Measurements from ENCODE around the gene CLPSL2. TPM values are rescaled to one million over a fixed set of nuclear protein-coding genes. Genes with fewer than 3 reads are reported as not detected.

The CLPSL2 gene
- total and polyA plus RNA-seq, 2 donors (not counting 1 experiment from before 2014, with no cell fraction given): not detected

GRCh38 chr6:35754452-35755277 lies 21.7 kb upstream of the CLPSL2 start:
- CTCF ChIA-PET: interaction anchor here (0.6 kb wide), 1 partner anchor 133 kb away, joined by 3 read pairs; no protein-coding TSS in a partner anchor
- Histone ChIP-seq H3K27me3 (replicated peaks in 1 of 4; ENCODE audit: control extremely low read depth in 1 of 4, control insufficient read depth in 3 of 4, insufficient read depth in 4 of 4, low read length in 3 of 4) (peaks cover 0 to 3% (median 0%) of the 10 kb centered on the region in 4 experiments), H2AFZ (ENCODE audit: insufficient read depth, low read depth, low read length, poor library complexity, severe bottlenecking) (no peak overlapping the region), H3K36me3 (replicated peaks in 1 of 2; ENCODE audit: control extremely low read depth in 1 of 2, control insufficient read depth in 1 of 2, extremely low read depth in 1 of 2, insufficient read depth in 2 of 2, low read length in 1 of 2) (no peaks in the 10 kb centered on the region), H3K9me3 (ENCODE audit: control extremely low read depth in 1 of 3, control insufficient read depth in 2 of 3, insufficient read depth in 1 of 3, low read length in 2 of 3) (peaks cover 0 to 3% (median 0%) of the 10 kb centered on the region in 3 donors), H3K4me2 (replicated peaks; ENCODE audit: low read depth, low read length, poor library complexity, severe bottlenecking) (no peak overlapping the region), H3K79me2 (ENCODE audit: control insufficient read depth, insufficient read depth, low read length) (no peaks in the 10 kb centered on the region), H3K4me1 (ENCODE audit: control insufficient read depth in 2 of 2, insufficient read depth in 2 of 2, low read length in 2 of 2) (peaks cover 21 to 25% of the 10 kb centered on the region in 2 donors), H3K9ac (ENCODE audit: low read length) (no peak overlapping the region), H3K4me3 (ENCODE audit: control extremely low read depth in 1 of 5, extremely low read depth in 1 of 5, insufficient read depth in 1 of 5, low read depth in 2 of 5, low read length in 4 of 5) (no peak overlapping the region), H4K20me1 (ENCODE audit: control insufficient read depth, insufficient read depth, low read length, poor library complexity, severe bottlenecking) (no peaks in the 10 kb centered on the region), H3K27ac (ENCODE audit: low read length in 2 of 2) (no peak overlapping the region)
- Mint-ChIP-seq H3K27me3 (peaks cover 3% of the 10 kb centered on the region), H3K4me3 (no peak overlapping the region), H3K9me3 (ENCODE audit: insufficient read depth) (no peaks in the 10 kb centered on the region), H3K27ac (no peak overlapping the region), H3K4me1 (peaks cover 23% of the 10 kb centered on the region)
- TF ChIP-seq, protein P1, sequence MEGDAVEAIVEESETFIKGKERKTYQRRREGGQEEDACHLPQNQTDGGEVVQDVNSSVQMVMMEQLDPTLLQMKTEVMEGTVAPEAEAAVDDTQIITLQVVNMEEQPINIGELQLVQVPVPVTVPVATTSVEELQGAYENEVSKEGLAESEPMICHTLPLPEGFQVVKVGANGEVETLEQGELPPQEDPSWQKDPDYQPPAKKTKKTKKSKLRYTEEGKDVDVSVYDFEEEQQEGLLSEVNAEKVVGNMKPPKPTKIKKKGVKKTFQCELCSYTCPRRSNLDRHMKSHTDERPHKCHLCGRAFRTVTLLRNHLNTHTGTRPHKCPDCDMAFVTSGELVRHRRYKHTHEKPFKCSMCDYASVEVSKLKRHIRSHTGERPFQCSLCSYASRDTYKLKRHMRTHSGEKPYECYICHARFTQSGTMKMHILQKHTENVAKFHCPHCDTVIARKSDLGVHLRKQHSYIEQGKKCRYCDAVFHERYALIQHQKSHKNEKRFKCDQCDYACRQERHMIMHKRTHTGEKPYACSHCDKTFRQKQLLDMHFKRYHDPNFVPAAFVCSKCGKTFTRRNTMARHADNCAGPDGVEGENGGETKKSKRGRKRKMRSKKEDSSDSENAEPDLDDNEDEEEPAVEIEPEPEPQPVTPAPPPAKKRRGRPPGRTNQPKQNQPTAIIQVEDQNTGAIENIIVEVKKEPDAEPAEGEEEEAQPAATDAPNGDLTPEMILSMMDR (IDR thresholded peaks at IDR 0.05): no peak
- TF ChIP-seq EZH2 (IDR thresholded peaks at IDR 0.05; ENCODE audit: borderline replicate concordance, insufficient read depth, low read depth, low read length, poor library complexity, severe bottlenecking): no peak
- ATAC-seq (ENCODE audit: low read depth) (no peak), DNase-seq (no peak)
- intact Hi-C loops (cut with micrococcal nuclease): no loop called here
- 90% methylated on average over 6 of the region's 6 CpGs for WGBS (ENCODE audit: insufficient coverage)
- POLR2A ChIA-PET: no interaction called here
